GM12873 (cell line): ENCODE results near the gene STX10.

ENCODE experiments used
- TF ChIP-seq, protein P1 (sequence below): IDR thresholded peaks from 2 replicates; pipeline ENCODE4 v1.5.1; 2012; ENCODE audit warnings: low read depth, mild to moderate bottlenecking, moderate library complexity, low read length, control low read depth; ENCODE audit not compliant: insufficient read depth; ENCODE audit errors: missing control alignments

Gene STX10

GRCh38 chr19:13121551-13122274, 28.5 kb downstream of the STX10 start:
- TF ChIP-seq, protein P1, sequence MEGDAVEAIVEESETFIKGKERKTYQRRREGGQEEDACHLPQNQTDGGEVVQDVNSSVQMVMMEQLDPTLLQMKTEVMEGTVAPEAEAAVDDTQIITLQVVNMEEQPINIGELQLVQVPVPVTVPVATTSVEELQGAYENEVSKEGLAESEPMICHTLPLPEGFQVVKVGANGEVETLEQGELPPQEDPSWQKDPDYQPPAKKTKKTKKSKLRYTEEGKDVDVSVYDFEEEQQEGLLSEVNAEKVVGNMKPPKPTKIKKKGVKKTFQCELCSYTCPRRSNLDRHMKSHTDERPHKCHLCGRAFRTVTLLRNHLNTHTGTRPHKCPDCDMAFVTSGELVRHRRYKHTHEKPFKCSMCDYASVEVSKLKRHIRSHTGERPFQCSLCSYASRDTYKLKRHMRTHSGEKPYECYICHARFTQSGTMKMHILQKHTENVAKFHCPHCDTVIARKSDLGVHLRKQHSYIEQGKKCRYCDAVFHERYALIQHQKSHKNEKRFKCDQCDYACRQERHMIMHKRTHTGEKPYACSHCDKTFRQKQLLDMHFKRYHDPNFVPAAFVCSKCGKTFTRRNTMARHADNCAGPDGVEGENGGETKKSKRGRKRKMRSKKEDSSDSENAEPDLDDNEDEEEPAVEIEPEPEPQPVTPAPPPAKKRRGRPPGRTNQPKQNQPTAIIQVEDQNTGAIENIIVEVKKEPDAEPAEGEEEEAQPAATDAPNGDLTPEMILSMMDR, result no peak

- TF ChIP-seq, protein P1, result no peak
Observed at GRCh38 chr19:13120817-13121216, 29.4 kb downstream of the STX10 start.

- TF ChIP-seq, protein P1, result no peak
Observed at GRCh38 chr19:13120031-13120430, 30.1 kb downstream of the STX10 start.

DNA sequence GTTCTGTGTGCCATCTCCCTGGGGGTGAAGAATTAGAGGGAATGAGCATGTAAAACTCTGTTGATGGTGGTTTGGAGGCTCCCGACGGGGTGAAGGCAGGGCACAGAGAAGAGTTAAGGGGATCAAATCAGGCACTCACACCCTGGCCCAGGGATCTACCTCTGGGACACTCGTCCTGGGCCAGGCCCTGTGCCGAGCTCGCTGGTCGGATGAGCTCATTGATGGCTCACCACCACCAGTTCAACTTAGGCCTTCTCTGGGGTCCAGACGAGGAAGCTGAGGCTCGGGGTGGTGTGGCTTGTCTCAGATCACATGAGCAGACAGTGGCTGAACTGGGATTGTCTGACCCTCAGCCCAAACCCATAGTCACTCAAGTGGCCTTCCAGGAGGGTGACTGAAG, 30.5 kb downstream of the STX10 start:
- TF ChIP-seq, protein P1, result no peak

DNA sequence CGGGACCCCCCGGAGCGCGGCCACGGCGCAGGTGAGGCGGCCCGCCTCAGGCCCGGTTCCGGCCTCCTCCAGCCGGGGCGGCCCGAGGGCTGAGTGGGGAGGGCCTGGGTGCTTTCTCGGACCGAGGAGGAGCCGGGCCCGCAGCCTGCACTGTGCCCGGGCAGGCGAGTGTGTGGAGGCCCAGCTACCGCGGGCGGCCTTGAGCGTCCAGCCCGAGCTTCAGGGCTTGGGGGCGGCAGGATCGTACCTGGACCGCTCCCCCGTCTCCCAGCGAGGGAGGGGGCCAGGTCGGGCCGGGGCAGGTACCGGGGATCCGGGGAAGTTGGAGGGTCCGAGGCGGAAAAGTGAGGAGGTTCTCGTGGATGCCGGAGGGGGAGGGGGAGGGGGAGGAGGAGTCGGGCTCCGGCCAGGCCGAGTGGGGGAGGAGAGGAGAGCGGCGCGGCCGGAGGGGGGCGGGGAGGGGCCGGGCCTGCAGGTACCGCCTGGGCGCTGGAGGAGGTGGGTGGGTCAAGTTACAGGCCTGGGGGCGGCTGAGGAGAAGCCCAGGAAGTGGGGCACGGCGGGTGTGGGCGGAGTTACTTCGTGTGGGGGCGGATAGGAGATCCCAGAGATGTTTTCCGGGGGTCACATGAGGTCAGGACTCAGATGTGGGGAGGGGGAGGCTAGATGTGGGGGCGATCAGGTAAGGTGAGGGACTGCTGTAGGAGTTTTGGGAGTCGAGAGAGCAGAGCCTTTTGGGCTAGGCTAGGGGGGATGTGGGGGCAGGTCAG, 31.6 kb downstream of the STX10 start:
- TF ChIP-seq, protein P1, result no peak

DNA sequence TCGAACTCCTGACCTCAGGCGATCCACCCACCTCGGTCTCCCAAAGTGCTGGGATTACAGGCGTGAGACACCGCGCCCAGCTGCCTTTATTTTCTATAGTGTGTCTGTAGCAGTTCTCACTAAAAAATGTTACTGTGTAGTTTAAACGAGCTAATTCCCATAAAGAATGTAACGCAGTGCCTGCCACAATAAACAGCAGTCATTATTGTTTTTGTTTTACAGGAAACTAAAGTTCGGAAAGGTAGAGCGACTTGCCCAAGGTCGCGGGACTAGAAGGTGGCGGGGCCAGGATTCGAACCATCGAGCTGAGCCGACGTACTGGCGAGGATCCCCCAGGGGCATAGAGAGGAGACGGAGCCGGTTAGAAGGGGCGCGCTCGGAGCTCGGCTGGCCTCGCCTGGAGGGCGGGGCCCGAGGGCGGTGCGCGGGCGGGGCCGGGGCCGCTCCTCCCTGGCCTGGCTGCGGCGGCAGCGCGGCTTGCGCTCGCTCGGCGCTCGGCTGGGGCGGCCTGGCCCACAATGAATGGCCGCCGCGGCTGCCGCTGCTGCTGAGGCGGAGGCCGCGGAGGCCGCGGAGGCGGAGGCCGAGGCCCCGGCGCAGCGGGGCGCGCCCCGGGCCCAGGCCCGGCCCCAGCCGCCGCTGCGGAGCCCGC, 32.3 kb downstream of the STX10 start, which contains the start of gene NACC1:
Gene NACC1, plus strand, starts transcription at position 493 of the 652 bp plus-strand sequence. CDS start 16,944 bp downstream, outside the sequence.
- TF ChIP-seq, protein P1, result no peak
